AG09309 (cell line): Measurements from ENCODE around the gene DOCK7.

Source experiments
- DNase-seq: peaks from one replicate; pipeline ENCODE4 v3.0.0-alpha.2; 2010; ENCODE audit warnings: low read depth
- H3K4me3 ChIP-seq: 2 replicates; pipeline ENCODE4 v1.5.1; 2011; ENCODE audit warnings: mild to moderate bottlenecking, low read depth, low read length, moderate library complexity; ENCODE audit not compliant: control insufficient read depth
- CTCF ChIP-seq: IDR thresholded peaks from 2 replicates; pipeline ENCODE4 v1.5.1; 2011; ENCODE audit warnings: mild to moderate bottlenecking, low read depth, low read length, inconsistent platforms; ENCODE audit not compliant: insufficient read depth, control insufficient read depth; ENCODE audit errors: missing control alignments

DOCK7 gene

DNA sequence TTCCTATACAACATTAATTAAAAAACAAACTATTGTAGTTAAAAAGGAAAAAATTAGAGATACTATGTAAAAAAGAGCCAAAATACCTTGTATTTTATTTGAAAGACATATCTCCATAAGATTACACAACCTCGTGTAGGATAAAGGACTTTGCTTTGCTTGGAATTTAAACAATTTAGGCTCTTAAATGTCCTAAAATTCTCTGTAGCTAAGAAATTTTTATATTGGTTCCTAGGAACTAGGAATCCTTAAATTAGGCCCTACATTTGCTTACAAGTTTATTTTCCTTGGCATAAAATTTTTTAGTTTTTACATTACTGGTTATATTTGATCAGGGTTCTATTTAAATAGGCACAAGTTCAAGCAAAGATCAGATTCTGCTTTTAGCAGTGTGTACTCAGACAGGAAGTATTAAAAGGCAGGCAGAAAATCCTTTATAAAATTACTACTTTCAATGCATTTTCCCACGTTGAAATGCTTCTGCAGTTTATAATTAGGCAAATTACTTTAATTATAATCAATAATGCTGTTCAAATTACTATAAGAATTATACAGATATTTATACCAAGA, 94.3 kb downstream of the DOCK7 start:
- no peak for DNase-seq
- no peak overlapping the region for H3K4me3 ChIP-seq
- TF ChIP-seq CTCF: no peak

DNA sequence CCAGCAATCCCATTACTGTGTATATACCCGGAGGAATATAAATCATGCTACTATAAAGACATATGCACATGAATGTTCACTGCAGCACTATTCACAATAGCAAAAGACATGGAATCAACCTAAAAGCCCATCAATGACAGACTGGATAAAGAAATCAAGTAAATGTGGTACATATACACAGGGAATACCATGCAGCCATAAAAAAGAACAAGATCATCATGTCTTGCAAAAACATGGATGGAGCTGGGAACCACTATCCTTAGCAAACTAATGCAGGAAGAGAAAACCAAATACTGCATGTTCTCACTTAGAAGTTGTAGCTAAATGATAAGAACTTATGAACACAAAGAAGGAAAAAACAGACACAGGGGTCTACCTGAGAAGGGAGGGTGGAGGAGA, 97.2 kb downstream of the DOCK7 start:
- no peak overlapping the region for H3K4me3 ChIP-seq
- no peak for DNase-seq
- no peak for TF ChIP-seq CTCF

DNA sequence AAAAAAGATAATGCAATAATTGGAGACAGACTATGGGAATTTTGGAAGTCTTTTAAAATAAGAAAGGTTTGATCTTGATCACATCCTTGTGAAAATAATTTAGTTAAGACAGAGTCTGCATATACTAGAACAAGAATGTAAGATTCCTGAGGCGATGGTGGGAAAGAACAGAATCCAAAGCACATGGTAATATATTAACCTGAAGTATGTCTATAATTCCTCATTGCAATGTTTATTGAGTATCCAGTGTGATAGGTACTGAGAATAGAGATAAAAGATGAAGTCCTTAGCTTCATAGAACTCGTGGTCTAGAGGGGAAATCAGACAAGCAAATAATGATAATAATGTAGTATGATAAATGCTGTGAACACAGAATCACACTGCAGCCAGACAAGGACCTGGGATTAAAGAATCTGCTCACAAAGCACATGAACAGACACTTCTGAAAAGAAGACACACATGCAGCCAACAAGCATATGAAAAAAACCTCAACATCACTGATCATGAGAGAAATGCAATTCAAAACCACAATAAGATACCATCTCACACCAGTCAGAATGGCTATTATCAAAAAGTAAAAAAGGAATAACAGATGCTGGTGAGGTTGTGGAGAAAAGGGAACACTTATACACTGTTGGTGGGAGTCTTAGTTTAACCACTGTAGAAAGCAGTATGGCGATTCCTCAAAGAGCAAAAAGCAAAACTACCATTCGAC, 97.8 kb downstream of the DOCK7 start:
- TF ChIP-seq CTCF: no peak
- no peak for DNase-seq
- H3K4me3 ChIP-seq: no peak overlapping the region

DNA sequence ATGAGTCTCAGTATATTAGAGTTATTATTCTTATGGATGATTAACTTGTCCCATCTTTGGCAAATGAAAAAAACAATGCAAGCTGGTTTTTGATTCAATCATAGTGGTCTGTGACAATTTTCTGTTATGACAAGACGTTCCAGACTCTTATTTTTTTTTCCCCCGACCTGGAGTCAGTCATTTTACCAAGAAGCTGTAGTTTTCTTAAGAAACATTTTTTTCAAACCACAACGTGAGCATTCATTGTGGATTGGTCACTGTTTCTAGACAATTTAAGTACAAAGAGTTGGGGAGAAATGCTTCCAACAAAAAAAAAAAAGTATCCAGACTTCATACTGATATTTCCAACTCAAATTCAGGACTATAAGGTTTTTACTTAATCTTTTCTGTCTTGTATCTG, 98.9 kb downstream of the DOCK7 start:
- no peak for TF ChIP-seq CTCF
- DNase-seq: no peak
- H3K4me3 ChIP-seq: no peak overlapping the region

GRCh38 chr1:62588000-62588399, 100.2 kb downstream of the DOCK7 start:
- TF ChIP-seq CTCF: no peak
- H3K4me3 ChIP-seq: no peak overlapping the region
- no peak for DNase-seq

- H3K4me3 ChIP-seq: no peak overlapping the region
- no peak for DNase-seq
- TF ChIP-seq CTCF: no peak
Measured at GRCh38 chr1:62585469-62586155, 102.6 kb downstream of the DOCK7 start.
